Neural progenitor cell (in vitro differentiated cells): ENCODE measurements around the gene NCKAP5.

ENCODE experiments used
- EZH2 ChIP-seq: fragments of 200-600 bp; sonication (generic); IDR thresholded peaks from 2 replicates; pipeline ENCODE4 v1.6.1; 2017; ENCODE audit warnings: antibody characterized with exemption, mild to moderate bottlenecking, moderate library complexity
- EZH2phosphoT487 ChIP-seq: fragments of 200-600 bp; sonication (generic); IDR thresholded peaks from 2 replicates; pipeline ENCODE4 v1.6.1; 2017; ENCODE audit warnings: antibody characterized with exemption
- TF ChIP-seq, protein P1 (sequence below): fragments of 200-600 bp; sonication (generic); IDR thresholded peaks from 2 replicates; pipeline ENCODE4 v1.5.1; 2017; ENCODE audit warnings: antibody characterized with exemption, mild to moderate bottlenecking

DNA sequence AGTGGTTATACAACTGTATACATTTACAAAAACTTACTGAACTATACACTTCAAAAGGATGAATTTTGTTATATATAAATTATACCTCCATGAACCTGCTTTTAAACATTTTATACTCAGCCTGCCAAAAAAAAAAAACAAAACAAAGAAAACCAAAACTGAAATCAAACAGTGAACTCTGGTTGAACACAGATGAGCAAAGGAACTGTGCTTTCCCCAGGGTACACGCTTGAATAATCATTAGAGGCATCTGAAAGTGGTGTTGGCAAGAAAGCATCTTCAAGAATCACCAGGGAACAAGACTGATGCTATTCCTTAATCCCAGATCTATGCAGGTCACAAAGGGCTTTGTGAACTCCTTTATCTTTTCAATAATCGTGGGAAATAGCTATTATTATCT is 821.2 kb downstream of the NCKAP5 start:
- TF ChIP-seq, protein P1, sequence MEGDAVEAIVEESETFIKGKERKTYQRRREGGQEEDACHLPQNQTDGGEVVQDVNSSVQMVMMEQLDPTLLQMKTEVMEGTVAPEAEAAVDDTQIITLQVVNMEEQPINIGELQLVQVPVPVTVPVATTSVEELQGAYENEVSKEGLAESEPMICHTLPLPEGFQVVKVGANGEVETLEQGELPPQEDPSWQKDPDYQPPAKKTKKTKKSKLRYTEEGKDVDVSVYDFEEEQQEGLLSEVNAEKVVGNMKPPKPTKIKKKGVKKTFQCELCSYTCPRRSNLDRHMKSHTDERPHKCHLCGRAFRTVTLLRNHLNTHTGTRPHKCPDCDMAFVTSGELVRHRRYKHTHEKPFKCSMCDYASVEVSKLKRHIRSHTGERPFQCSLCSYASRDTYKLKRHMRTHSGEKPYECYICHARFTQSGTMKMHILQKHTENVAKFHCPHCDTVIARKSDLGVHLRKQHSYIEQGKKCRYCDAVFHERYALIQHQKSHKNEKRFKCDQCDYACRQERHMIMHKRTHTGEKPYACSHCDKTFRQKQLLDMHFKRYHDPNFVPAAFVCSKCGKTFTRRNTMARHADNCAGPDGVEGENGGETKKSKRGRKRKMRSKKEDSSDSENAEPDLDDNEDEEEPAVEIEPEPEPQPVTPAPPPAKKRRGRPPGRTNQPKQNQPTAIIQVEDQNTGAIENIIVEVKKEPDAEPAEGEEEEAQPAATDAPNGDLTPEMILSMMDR = no peak
- TF ChIP-seq EZH2phosphoT487 (no peak), EZH2 (no peak)
